ENCODE results near the gene KIAA2012.

- TF ChIP-seq CTCF (IDR thresholded peaks at IDR 0.05; ENCODE audit: low read depth, low read length) (peak; percentile 77), POLR2A (IDR thresholded peaks at IDR 0.05; ENCODE audit: extremely low read depth, insufficient read length) (no peak), MAX (IDR thresholded peaks at IDR 0.05; ENCODE audit: low read depth, low read length) (no peak)
Measured at GRCh38 chr2:202104286-202104870, 31.3 kb downstream of the KIAA2012 start.

Measured in NB4 (cell line).